Thyroid gland (tissue), 4 donors: ENCODE measurements around the gene SLC9B2. TPM values are rescaled to one million over a fixed set of nuclear protein-coding genes. Genes with fewer than 3 reads are reported as not detected.

ENCODE experiments used
- DNase-seq, 2 donors: peaks; one replicate each; pipeline ENCODE4 v3.0.0-alpha.2; 2019
- H3K27ac ChIP-seq, 3 donors: fragments of 200-600 bp; sonication (generic); 1 replicate in 2 of 3; 2 replicates in 1 of 3; pipeline ENCODE4 v1.5.1; 2016 to 2019; ENCODE audit warnings: mild to moderate bottlenecking in 1 of 3, moderate library complexity in 1 of 3
- H3K27me3 ChIP-seq: fragments of 200-600 bp; sonication (generic); one replicate; pipeline ENCODE4 v1.5.1; 2019
- H3K36me3 ChIP-seq, 2 donors: fragments of 200-600 bp; sonication (generic); one replicate each; pipeline ENCODE4 v1.5.1; 2016 to 2019
- H3K4me1 ChIP-seq, 2 donors: fragments of 200-600 bp; sonication (generic); one replicate each; pipeline ENCODE4 v1.5.1; 2017 to 2019
- H3K4me3 ChIP-seq, 3 donors: fragments of 200-600 bp; sonication (generic); replicated peaks in 1 of 3; 1 replicate in 2 of 3; 2 replicates in 1 of 3; pipeline ENCODE4 v1.5.1; 2016; ENCODE audit warnings: mild to moderate bottlenecking in 1 of 3
- H3K9me3 ChIP-seq: fragments of 200-600 bp; sonication (generic); one replicate; pipeline ENCODE4 v1.5.1; 2017
- CTCF ChIP-seq, 6 experiments: fragments of 200-600 bp in 3 of 6; fragments of 450-650 bp in 3 of 6; sonication (generic) in 3 of 6; IDR thresholded peaks; one replicate each; pipeline ENCODE4 v1.5.1; 2016 to 2019; ENCODE audit warnings: antibody characterized with exemption in 6 of 6, mild to moderate bottlenecking in 2 of 6, inconsistent platforms in 1 of 6, moderate library complexity in 1 of 6
- POLR2A ChIP-seq, 2 donors: fragments of 450-650 bp; IDR thresholded peaks; one replicate each; pipeline ENCODE4 v1.6.1; 2017; ENCODE audit warnings: antibody characterized with exemption in 2 of 2, mild to moderate bottlenecking in 2 of 2, moderate library complexity in 1 of 2
- WGBS, 2 donors: methylation state at CpG; one replicate each; pipeline ENCODE4 v1.1.5; 2017; 5-methylcytosine and 5-hydroxymethylcytosine counted together
- intact Hi-C: fragments of 100-400 bp; cut with DNase I; formaldehyde crosslinking; loops from one replicate; pipeline ENCODE4 v1.15.1; 2023
- total RNA-seq, 4 donors: library from RNA; depleted of rRNA; stranded (reverse); fragments of >200 nt; gene quantifications; one replicate each; pipeline ENCODE4 v1.2.3, GENCODE V29; 2016

SLC9B2 gene
- total RNA-seq, 4 donors from 2014 or later = 3.9 to 9.5 (median 7.1) TPM

- no peaks in the 10 kb centered on the region for H3K27me3 ChIP-seq
- no peak overlapping the region for H3K4me3 ChIP-seq
- no peaks in the 10 kb centered on the region for H3K36me3 ChIP-seq
- TF ChIP-seq POLR2A (IDR thresholded peaks at IDR 0.05) (no peak), CTCF (IDR thresholded peaks at IDR 0.05) (no peak)
- no peaks in the 10 kb centered on the region for H3K9me3 ChIP-seq
- DNase-seq = no peak
- WGBS, 2 donors = 36 to 48% methylated on average over 1 of the region's 1 CpG
- H3K27ac ChIP-seq = peak overlapping the region; percentile 35 to 90 (median 81)
- peaks cover 15 to 26% of the 10 kb centered on the region in 2 donors for H3K4me1 ChIP-seq
- intact Hi-C loops = no loop called here
Measured at GRCh38 chr4:103012060-103012459, 64.5 kb downstream of the SLC9B2 start.

- DNase-seq = peak; percentile 27 to 33
- intact Hi-C loops = no loop called here
- WGBS, 2 donors = 81 to 82% methylated on average over 3 to 4 of the region's 4 CpGs
Measured at GRCh38 chr4:103011378-103012025, 65.1 kb downstream of the SLC9B2 start.

GRCh38 chr4:103010804-103011203 is 65.8 kb downstream of the SLC9B2 start:
- H3K9me3 ChIP-seq = no peaks in the 10 kb centered on the region
- no peak for TF ChIP-seq CTCF (IDR thresholded peaks at IDR 0.05)
- TF ChIP-seq POLR2A (IDR thresholded peaks at IDR 0.05) = no peak
- peaks cover 15 to 26% of the 10 kb centered on the region in 2 donors for H3K4me1 ChIP-seq
- no peak overlapping the region for H3K4me3 ChIP-seq
- DNase-seq = no peak
- WGBS, 2 donors = 89 to 97% methylated on average over 1 of the region's 1 CpG
- no peaks in the 10 kb centered on the region for H3K36me3 ChIP-seq
- H3K27me3 ChIP-seq = no peaks in the 10 kb centered on the region
- H3K27ac ChIP-seq = peak overlapping the region in 2 of 3 donors; percentile 81 to 90
- intact Hi-C loops = no loop called here

More at GRCh38 chr4:103011378-103012025, 65.1 kb downstream of the SLC9B2 start:
- H3K27ac ChIP-seq = peak overlapping the region in 2 of 3 donors; percentile 81 to 90
- H3K9me3 ChIP-seq = no peaks in the 10 kb centered on the region
- no peaks in the 10 kb centered on the region for H3K27me3 ChIP-seq
- H3K4me3 ChIP-seq = no peak overlapping the region
- TF ChIP-seq CTCF (IDR thresholded peaks at IDR 0.05) = no peak
- TF ChIP-seq POLR2A (IDR thresholded peaks at IDR 0.05) = no peak
- no peaks in the 10 kb centered on the region for H3K36me3 ChIP-seq
- H3K4me1 ChIP-seq = peaks cover 15 to 26% of the 10 kb centered on the region in 2 donors

- H3K9me3 ChIP-seq = no peaks in the 10 kb centered on the region
- 70 to 76% methylated on average over 15 of the region's 15 CpGs for WGBS, 2 donors
- intact Hi-C loops = loop anchor here (5.0 to 10.0 kb wide), 2 partner anchors 387 to 564 kb away; no protein-coding TSS in a partner anchor
- TF ChIP-seq CTCF (IDR thresholded peaks at IDR 0.05) (peak in 5 of 6 experiments; percentile 32 to 88 (median 69)), POLR2A (IDR thresholded peaks at IDR 0.05) (no peak)
- no peaks in the 10 kb centered on the region for H3K36me3 ChIP-seq
- no peak overlapping the region for H3K4me3 ChIP-seq
- peaks cover 15 to 26% of the 10 kb centered on the region in 2 donors for H3K4me1 ChIP-seq
- H3K27ac ChIP-seq = no peak overlapping the region
- no peak for DNase-seq
- H3K27me3 ChIP-seq = no peaks in the 10 kb centered on the region
Measured at GRCh38 chr4:103008875-103009729, 67.5 kb downstream of the SLC9B2 start.
